SK-N-SH treated with all-trans-retinoic acid at 6 μM for 48 hours (cell line): ENCODE measurements around the gene CNTRL.

Experiments used
- ATAC-seq: fragments of 200-7000 bp; cut with Tn5 transposase; 3 replicates; pipeline ENCODE4 v1.9.1; 2020; ENCODE audit warnings: mild to moderate bottlenecking, moderate library complexity
- ARNTL ChIP-seq: fragments of 450-650 bp; formaldehyde crosslinking; IDR thresholded peaks from 2 replicates; pipeline ENCODE4 v1.5.0; 2020; ENCODE audit warnings: low read depth, mild to moderate bottlenecking, moderate library complexity, borderline replicate concordance
- BACH2 ChIP-seq: fragments of 250-450 bp; sonication (Bioruptor Pico); IDR thresholded peaks from 2 replicates; pipeline ENCODE4 v1.9.0; 2021; ENCODE audit warnings: mild to moderate bottlenecking, borderline replicate concordance
- ESRRG ChIP-seq: fragments of 250-450 bp; sonication (Bioruptor Pico); IDR thresholded peaks from 2 replicates; pipeline ENCODE4 v1.6.1; 2021; ENCODE audit warnings: mild to moderate bottlenecking
- ISL1 ChIP-seq: fragments of 250-450 bp; sonication (Bioruptor Pico); IDR thresholded peaks from 2 replicates; pipeline ENCODE4 v2.1.2; 2022; ENCODE audit warnings: mild to moderate bottlenecking, moderate library complexity
- OSR1 ChIP-seq: fragments of 250-450 bp; sonication (Bioruptor Pico); IDR thresholded peaks from 2 replicates; pipeline ENCODE4 v1.8.0; 2022; ENCODE audit warnings: moderate library complexity, mild to moderate bottlenecking, inconsistent platforms
- POU6F1 ChIP-seq: fragments of 250-450 bp; sonication (Bioruptor Pico); IDR thresholded peaks from 2 replicates; pipeline ENCODE4 v1.8.0; 2021; ENCODE audit warnings: low read depth, mild to moderate bottlenecking, moderate library complexity, borderline replicate concordance
- RARB ChIP-seq: fragments of 250-450 bp; sonication (Bioruptor Pico); IDR thresholded peaks from 2 replicates; pipeline ENCODE4 v1.8.0; 2021; ENCODE audit warnings: mild to moderate bottlenecking, moderate library complexity
- SNAI2 ChIP-seq: fragments of 250-450 bp; sonication (Bioruptor Pico); IDR thresholded peaks from 2 replicates; pipeline ENCODE4 v1.5.0; 2020; ENCODE audit warnings: mild to moderate bottlenecking, moderate library complexity
- TCF4 ChIP-seq: fragments of 250-450 bp; sonication (Bioruptor Pico); IDR thresholded peaks from 2 replicates; pipeline ENCODE4 v1.8.0; 2021; ENCODE audit warnings: mild to moderate bottlenecking, moderate library complexity, borderline replicate concordance
- TOX ChIP-seq: fragments of 250-450 bp; sonication (Bioruptor Pico); IDR thresholded peaks from 2 replicates; pipeline ENCODE4 v1.8.0; 2021; ENCODE audit warnings: mild to moderate bottlenecking, moderate library complexity, borderline replicate concordance
- ZC3H10 ChIP-seq: fragments of 250-450 bp; sonication (Bioruptor Pico); IDR thresholded peaks from 2 replicates; pipeline ENCODE4 v1.5.1; 2021; ENCODE audit warnings: mild to moderate bottlenecking, moderate library complexity
- ZFP3 ChIP-seq: fragments of 250-450 bp; sonication (Bioruptor Pico); IDR thresholded peaks from 2 replicates; pipeline ENCODE4 v1.5.0; 2020; ENCODE audit warnings: mild to moderate bottlenecking, moderate library complexity
- ZNF565 ChIP-seq: fragments of 450-650 bp; formaldehyde crosslinking; conservative IDR thresholded peaks from 2 replicates; pipeline ENCODE4 v1.5.0; 2020; ENCODE audit warnings: low read depth, mild to moderate bottlenecking, moderate library complexity
- TF ChIP-seq, protein P1 (sequence below): fragments of 250-450 bp; sonication (Bioruptor Pico); IDR thresholded peaks from 2 replicates; pipeline ENCODE4 v1.5.1; 2021; ENCODE audit warnings: mild to moderate bottlenecking, moderate library complexity
- TF ChIP-seq, protein P2 (sequence below): fragments of 250-450 bp; sonication (Bioruptor Pico); IDR thresholded peaks from 2 replicates; pipeline ENCODE4 v1.5.0; 2020; ENCODE audit warnings: mild to moderate bottlenecking, moderate library complexity

The CNTRL gene

GRCh38 chr9:121135642-121136041, 60.9 kb downstream of the CNTRL start:
- no peak for TF ChIP-seq ESRRG (CRISPR knock-in tag)
- no peak for ATAC-seq

DNA sequence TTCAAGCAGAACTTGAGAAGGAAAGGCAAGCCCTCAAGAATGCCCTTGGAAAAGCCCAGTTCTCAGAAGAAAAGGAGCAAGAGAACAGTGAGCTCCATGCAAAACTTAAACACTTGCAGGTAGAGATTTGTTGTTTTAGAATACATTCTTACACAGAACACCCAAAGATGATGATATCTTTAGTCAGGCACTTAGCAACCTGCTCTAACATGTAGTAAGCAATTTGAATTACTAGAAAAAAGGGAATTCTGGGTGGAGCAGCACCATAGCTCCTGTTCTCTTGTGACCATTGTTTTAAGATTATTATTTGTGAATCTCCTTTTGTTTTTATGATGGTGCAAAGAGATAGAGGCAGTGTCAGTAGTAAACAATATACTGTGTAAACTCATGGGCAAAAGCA, 63.8 kb downstream of the CNTRL start:
- no peak for ATAC-seq

GRCh38 chr9:121138973-121139372, 64.2 kb downstream of the CNTRL start:
- TF ChIP-seq ISL1 (CRISPR knock-in tag) (peak; percentile 72), ZNF565 (no peak), SNAI2 (CRISPR knock-in tag) (peak; percentile 75; the same call in 1 of the 2 replicates)
- TF ChIP-seq, protein P1, sequence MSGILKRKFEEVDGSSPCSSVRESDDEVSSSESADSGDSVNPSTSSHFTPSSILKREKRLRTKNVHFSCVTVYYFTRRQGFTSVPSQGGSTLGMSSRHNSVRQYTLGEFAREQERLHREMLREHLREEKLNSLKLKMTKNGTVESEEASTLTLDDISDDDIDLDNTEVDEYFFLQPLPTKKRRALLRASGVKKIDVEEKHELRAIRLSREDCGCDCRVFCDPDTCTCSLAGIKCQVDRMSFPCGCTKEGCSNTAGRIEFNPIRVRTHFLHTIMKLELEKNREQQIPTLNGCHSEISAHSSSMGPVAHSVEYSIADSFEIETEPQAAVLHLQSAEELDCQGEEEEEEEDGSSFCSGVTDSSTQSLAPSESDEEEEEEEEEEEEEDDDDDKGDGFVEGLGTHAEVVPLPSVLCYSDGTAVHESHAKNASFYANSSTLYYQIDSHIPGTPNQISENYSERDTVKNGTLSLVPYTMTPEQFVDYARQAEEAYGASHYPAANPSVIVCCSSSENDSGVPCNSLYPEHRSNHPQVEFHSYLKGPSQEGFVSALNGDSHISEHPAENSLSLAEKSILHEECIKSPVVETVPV (CRISPR knock-in tag): no peak
- ATAC-seq: no peak

More for the DNA sequence above, 63.8 kb downstream of the CNTRL start:
- TF ChIP-seq TOX (CRISPR knock-in tag) (no peak), ZC3H10 (CRISPR knock-in tag) (no peak), ARNTL (CRISPR knock-in tag) (no peak), RARB (CRISPR knock-in tag) (no peak), POU6F1 (no peak), ESRRG (CRISPR knock-in tag) (no peak), ZFP3 (CRISPR knock-in tag) (no peak), SNAI2 (CRISPR knock-in tag) (no peak)
- TF ChIP-seq, protein P1 (CRISPR knock-in tag): no peak

GRCh38 chr9:121140162-121140561, 65.4 kb downstream of the CNTRL start:
- ATAC-seq: no peak
- no peak for TF ChIP-seq TOX (CRISPR knock-in tag)
- no peak for TF ChIP-seq POU6F1
- TF ChIP-seq OSR1 (CRISPR knock-in tag): no peak
- TF ChIP-seq, protein P2, sequence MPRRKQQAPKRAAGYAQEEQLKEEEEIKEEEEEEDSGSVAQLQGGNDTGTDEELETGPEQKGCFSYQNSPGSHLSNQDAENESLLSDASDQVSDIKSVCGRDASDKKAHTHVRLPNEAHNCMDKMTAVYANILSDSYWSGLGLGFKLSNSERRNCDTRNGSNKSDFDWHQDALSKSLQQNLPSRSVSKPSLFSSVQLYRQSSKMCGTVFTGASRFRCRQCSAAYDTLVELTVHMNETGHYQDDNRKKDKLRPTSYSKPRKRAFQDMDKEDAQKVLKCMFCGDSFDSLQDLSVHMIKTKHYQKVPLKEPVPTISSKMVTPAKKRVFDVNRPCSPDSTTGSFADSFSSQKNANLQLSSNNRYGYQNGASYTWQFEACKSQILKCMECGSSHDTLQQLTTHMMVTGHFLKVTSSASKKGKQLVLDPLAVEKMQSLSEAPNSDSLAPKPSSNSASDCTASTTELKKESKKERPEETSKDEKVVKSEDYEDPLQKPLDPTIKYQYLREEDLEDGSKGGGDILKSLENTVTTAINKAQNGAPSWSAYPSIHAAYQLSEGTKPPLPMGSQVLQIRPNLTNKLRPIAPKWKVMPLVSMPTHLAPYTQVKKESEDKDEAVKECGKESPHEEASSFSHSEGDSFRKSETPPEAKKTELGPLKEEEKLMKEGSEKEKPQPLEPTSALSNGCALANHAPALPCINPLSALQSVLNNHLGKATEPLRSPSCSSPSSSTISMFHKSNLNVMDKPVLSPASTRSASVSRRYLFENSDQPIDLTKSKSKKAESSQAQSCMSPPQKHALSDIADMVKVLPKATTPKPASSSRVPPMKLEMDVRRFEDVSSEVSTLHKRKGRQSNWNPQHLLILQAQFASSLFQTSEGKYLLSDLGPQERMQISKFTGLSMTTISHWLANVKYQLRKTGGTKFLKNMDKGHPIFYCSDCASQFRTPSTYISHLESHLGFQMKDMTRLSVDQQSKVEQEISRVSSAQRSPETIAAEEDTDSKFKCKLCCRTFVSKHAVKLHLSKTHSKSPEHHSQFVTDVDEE (CRISPR knock-in tag): no peak
- TF ChIP-seq ISL1 (CRISPR knock-in tag): no peak
- TF ChIP-seq, protein P1 (CRISPR knock-in tag): no peak
- TF ChIP-seq BACH2 (CRISPR knock-in tag): no peak
- no peak for TF ChIP-seq TCF4
- TF ChIP-seq SNAI2 (CRISPR knock-in tag): no peak
